HG03108 (cell line): ENCODE results near the gene SUN3.

Experiments
- ATAC-seq: cut with Tn5 transposase; IDR thresholded peaks from one replicate; pipeline ENCODE4 v1.9.1; 2021; ENCODE audit warnings: moderate library complexity; ENCODE audit not compliant: unreplicated experiment

Gene SUN3

GRCh38 chr7:47979832-47980181 lies 49.1 kb downstream of the SUN3 start:
- no peak for ATAC-seq

GRCh38 chr7:47979145-47979831 lies 49.6 kb downstream of the SUN3 start, which contains the start of gene HUS1:
TSS of gene HUS1 (minus strand) at chr7:47979615. CDS start at chr7:47979519, 96 bp downstream.
- peak; percentile 99 for ATAC-seq

GRCh38 chr7:47978790-47979144 lies 50.1 kb downstream of the SUN3 start:
- no peak for ATAC-seq

GRCh38 chr7:47973739-47974138 lies 55.2 kb downstream of the SUN3 start:
- ATAC-seq: no peak

GRCh38 chr7:47970761-47971160 lies 58.1 kb downstream of the SUN3 start:
- ATAC-seq: no peak

GRCh38 chr7:47968847-47969774 lies 59.8 kb downstream of the SUN3 start:
- ATAC-seq: peak; percentile 60

GRCh38 chr7:47967708-47968107 lies 61.2 kb downstream of the SUN3 start:
- ATAC-seq: no peak

GRCh38 chr7:47967123-47967522 lies 61.8 kb downstream of the SUN3 start:
- no peak for ATAC-seq

- ATAC-seq: no peak
These were observed 63.5 kb downstream of the SUN3 start for GRCh38 chr7:47965456-47965855.

GRCh38 chr7:47962262-47962661 lies 66.6 kb downstream of the SUN3 start:
- ATAC-seq: no peak

GRCh38 chr7:47957156-47957555 lies 71.8 kb downstream of the SUN3 start:
- no peak for ATAC-seq

- no peak for ATAC-seq
These were observed 72.7 kb downstream of the SUN3 start for GRCh38 chr7:47956220-47956619.

- no peak for ATAC-seq
These were observed 74.5 kb downstream of the SUN3 start for GRCh38 chr7:47954231-47954911.

GRCh38 chr7:47953822-47954221 lies 75.1 kb downstream of the SUN3 start:
- no peak for ATAC-seq

- no peak for ATAC-seq
These were observed 76.7 kb downstream of the SUN3 start for GRCh38 chr7:47952224-47952623.

- ATAC-seq: no peak
These were observed 77.5 kb downstream of the SUN3 start for GRCh38 chr7:47951374-47951773.

GRCh38 chr7:47950714-47951113 lies 78.2 kb downstream of the SUN3 start:
- no peak for ATAC-seq

- ATAC-seq: no peak
These were observed 79.2 kb downstream of the SUN3 start for GRCh38 chr7:47949703-47950102.

GRCh38 chr7:47948141-47948790 lies 80.6 kb downstream of the SUN3 start, which contains the start of gene PKD1L1:
TSS of gene PKD1L1 (minus strand) at chr7:47948466. CDS start at chr7:47948440, 26 bp downstream.
- ATAC-seq: no peak

GRCh38 chr7:47947355-47947749 lies 81.6 kb downstream of the SUN3 start:
- ATAC-seq: no peak
